Measurements from ENCODE around the gene TRAPPC8.
"Not testable (repeated sequence)": the region's sequence is repeated elsewhere in the genome, so short reads cannot be mapped to it uniquely, and the experiment has no call there.

TRAPPC8 gene

GRCh38 chr18:31860488-31860887 is 82.4 kb downstream of the TRAPPC8 start:
- DNase-seq, result no peak

DNA sequence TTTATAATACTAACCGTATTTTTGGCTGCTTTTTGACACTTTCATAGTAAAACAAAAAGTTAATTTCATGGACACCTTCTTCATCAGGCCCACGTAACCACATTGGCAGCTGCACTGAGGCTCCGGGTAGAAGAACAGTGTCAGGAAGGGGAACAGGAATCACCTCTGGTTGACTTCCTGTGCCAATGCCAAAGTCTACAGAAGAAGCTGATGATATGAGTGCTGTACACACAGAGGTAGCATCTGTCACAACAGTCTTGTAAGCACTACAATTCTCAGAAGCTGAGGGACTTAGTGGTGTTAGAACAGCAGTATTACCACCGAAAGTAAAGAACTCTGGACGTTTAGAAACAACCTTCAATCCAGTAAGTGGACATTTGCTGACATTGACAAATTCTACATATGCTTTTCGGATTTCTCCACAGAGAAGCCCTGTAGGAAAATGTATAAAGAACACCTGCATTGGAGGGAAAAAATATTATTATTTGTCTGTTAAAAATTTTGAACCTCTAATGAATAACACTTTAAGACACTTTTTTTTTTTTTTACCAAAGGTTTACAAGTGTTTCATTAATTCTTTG is 85.3 kb downstream of the TRAPPC8 start:
- DNase-seq, result no peak

GRCh38 chr18:31850844-31851243 is 92.1 kb downstream of the TRAPPC8 start:
- no peak for DNase-seq

DNA sequence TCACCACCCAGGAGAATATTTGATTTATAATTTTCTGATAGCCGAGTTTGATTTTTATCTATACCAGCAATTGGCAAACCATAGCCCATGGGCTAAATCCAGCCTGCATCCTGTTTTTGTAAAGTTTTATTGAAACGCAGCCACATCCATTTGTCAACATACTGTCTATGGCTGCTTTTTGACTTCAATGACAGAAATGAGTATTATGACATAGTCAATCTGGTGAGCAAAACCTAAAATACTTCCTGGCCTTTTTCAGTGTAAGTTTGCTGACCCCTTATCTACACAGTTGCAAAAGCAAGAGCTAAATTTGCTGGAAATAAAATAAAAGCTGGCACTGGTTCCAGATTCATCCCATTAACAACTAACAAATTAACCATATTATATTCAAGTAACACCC is 102.4 kb downstream of the TRAPPC8 start:
- no peak for DNase-seq

GRCh38 chr18:31837879-31838278 is 105.0 kb downstream of the TRAPPC8 start:
- no peak for DNase-seq

DNA sequence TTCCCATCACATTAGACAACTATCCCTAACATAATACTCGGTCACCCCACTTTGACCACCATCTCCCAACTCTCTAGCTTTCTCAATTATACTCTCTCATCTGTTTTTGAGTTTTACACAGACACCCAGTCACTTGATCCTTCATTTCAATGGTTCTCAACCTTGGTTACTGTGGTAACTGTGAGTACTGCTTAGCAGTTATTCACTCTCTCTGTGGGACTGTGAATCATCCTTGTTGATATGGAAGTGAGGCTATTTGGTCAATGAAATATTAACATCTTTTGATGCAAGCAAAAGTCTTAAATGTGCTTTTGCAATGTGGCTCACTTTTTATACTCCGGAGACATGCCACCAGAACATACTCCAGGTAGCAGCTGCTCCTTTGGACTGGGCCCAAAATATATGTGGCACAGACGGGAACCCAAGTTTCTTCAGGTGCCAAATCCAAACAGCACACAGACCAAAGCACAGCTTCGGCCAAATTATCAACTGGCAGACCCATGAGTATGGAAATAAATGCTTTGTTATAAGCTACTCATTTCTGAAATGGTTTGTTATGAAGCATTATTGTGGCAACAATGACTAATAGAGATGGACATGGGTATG is 107.3 kb downstream of the TRAPPC8 start:
- no peak for DNase-seq

- no peak for DNase-seq
These were observed 111.0 kb downstream of the TRAPPC8 start for GRCh38 chr18:31831903-31832302.

GRCh38 chr18:31830686-31831085 is 112.2 kb downstream of the TRAPPC8 start:
- no peak for DNase-seq

DNA sequence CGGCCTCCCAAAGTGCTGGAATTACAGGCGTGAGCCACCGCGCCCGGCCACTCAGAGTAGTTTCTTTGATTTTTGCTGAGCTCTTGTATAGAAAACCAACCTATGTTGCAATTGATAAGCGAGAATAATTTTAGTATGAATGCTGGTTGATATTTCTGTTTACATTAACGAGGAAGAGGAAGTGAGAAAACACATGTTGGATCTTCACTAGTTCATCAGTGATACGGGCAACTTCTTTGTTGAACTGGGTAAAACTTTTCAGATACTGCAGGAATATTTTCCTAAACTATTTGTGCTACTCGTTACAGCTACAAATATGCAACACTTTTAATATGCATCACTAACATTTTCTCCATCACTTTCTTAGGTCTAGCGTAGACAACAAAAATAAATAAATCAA is 114.3 kb downstream of the TRAPPC8 start:
- no peak for DNase-seq

DNA sequence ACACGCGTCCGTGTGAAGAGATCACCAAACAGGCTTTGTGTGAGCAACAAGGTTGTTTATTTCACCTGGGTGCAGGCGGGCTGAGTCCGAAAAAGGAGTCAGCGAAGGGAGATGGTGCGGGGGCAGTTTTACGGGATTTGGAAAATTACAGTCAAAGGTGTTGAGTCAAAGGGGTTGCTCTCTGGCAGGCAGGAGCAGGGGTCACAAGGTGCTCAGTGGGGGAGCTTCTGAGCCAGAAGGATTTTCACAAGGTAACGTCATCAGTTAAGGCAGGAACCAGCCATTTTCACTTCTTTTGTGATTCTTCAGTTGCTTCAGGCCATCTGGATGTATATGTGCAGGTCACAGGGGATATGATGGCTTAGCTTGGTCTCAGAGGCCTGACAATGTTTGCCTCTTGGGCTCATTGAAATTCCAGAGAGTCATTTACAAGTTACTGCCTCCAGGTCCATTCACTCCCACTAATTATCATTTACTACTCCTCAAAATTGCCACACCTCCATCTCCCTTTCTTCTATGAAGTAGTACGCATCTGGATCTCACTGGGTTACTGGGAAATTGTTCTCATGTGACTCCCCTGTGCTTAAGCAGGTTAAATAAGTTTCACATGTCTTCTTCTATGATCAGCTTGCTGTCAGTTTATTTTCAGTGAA is 116.1 kb downstream of the TRAPPC8 start:
- DNase-seq, result not testable (repeated sequence)

GRCh38 chr18:31825772-31826171 is 117.2 kb downstream of the TRAPPC8 start:
- DNase-seq, result no peak

DNA sequence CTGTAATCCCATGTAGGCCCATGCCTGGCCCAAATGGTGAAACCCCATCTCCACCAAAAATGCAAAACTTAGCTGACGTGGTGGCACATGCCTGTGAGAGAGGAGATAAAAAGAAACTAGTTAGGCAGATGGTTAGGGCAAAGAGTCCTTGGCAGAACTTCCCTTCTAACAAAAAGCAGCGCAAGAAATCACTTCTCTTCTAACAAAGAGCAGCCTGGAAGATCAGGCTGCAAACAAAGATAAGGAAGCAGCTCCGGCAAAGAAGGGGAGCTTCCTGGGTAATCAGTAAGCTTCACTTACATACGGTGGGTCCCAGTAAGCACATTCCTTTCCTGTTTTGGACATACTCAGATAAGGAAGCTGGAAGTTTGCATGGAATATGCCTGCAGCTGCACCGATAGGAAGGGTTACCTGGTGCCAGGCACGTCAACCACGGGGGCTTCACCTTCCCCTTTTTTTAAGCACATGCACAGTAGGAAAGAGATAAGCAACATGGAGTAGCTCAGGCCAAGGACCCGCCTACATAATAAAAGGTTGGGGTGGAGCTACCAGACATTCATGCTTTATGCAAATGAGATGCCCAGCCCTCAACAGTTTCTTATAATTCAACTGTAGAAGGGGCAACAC is 121.3 kb downstream of the TRAPPC8 start:
- no peak for DNase-seq

DNA sequence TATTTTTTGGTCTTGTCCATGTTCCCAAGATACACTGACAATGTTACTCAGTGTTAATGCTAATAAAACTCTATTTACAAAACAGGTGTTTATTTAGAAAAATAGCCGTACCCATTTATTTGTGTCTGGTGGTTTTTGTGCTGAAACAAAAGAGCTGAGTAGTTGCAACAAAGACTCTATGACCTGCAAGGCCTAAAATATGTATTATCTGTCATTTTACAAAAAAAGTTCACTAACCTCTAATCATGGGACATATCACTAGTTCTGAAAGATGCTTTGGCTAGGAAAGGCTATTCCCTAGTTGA is 123.1 kb downstream of the TRAPPC8 start:
- DNase-seq, result no peak

DNA sequence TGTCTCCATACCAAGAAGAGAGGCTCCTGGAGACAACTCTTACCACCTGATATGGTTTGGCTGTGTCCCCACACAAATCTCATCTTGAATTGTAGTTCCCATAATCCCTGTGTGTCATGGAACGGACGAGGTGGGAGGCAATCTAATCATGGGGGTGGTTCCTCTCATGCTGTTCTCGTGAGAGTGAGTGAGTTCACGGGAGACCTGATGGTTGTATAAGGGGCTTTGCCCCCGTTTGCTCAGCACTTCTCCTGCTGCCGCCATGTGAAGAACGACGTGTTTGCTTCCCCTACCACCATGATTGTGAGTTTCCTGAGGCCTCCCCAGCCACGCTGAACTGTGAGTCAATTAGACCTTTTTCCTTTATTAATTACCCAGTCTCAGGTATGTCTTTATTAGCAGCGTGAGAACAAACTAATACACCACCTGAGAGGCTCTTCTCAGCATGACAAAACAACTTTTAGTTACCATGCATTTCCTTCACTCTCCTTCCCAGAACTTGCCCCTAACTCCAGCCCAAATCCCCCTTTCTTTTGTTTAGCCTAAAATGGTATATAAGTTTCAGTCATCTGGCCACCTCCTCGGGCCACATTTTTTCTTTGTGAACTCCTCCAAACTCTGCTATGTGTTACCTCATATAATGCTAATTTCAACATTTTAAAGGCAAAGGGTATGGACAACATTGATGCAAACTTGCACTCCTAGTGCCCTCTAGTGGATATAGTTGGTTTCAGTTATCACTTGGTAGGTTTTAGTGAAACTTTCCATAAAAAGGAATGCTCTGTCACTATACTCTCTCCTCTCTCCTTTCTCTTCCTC is 123.6 kb downstream of the TRAPPC8 start:
- DNase-seq, result no peak

DNA sequence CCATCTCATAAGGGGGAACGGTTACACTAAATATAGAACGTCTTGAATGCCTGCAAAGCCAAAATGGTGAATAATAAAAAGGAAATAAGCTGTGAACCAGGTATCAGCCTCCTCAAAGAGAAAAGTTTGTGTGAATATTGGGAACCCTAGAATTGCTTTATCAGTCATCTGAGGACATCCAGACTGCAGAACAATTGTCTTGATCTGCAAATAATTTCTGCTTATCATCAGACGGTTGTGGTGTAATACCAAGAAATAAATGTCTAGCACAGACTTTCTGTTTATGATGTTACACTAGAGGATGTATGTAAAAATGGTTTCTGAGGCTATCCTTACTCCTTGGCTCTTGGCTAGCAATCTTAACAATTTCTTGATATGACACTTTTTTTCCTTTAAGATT is 128.8 kb downstream of the TRAPPC8 start:
- DNase-seq, result no peak

GRCh38 chr18:31810336-31811130 is 132.4 kb downstream of the TRAPPC8 start:
- DNase-seq, result not testable (repeated sequence)

GRCh38 chr18:31809049-31809448 is 133.9 kb downstream of the TRAPPC8 start:
- not testable (repeated sequence) for DNase-seq

GRCh38 chr18:31801078-31801477 is 141.8 kb downstream of the TRAPPC8 start:
- no peak for DNase-seq

GRCh38 chr18:31799257-31799656 is 143.7 kb downstream of the TRAPPC8 start:
- not testable (repeated sequence) for DNase-seq

GRCh38 chr18:31798399-31798798 is 144.5 kb downstream of the TRAPPC8 start:
- DNase-seq, result no peak

- DNase-seq, result no peak
These were observed 147.2 kb downstream of the TRAPPC8 start for GRCh38 chr18:31795747-31796146.

- no peak for DNase-seq
These were observed 149.4 kb downstream of the TRAPPC8 start for GRCh38 chr18:31793531-31793930.

DNA sequence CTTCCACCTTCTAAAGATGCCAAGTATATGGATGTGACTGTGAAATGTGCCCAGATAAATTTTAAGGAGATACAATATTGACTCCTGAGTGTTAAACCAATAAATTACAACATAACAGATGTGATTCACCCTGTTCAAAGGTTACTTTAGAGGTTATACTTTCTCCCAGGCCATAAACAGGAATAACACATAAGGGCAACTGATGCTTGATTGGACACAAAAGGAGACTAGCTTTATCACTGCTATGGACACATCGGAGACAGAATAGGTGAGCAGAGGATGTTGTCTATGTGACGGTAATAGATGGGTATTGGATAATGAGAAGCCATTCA is 150.4 kb downstream of the TRAPPC8 start:
- no peak for DNase-seq
